Breast epithelium (tissue), 3 donors: ENCODE data around the gene RBFOX1.

Experiments used
- CTCF ChIP-seq, 3 donors: fragments of 450-650 bp; IDR thresholded peaks; one replicate each; pipeline ENCODE4 v1.5.1; 2016 to 2017; ENCODE audit warnings: antibody characterized with exemption in 3 of 3, mild to moderate bottlenecking in 3 of 3, moderate library complexity in 3 of 3
- POLR2AphosphoS5 ChIP-seq, 3 donors: sonication (generic); formaldehyde crosslinking; IDR thresholded peaks; one replicate each; pipeline ENCODE4 v1.6.1; 2017; ENCODE audit warnings: antibody characterized with exemption in 3 of 3

- TF ChIP-seq CTCF (IDR thresholded peaks at IDR 0.05) (no peak), POLR2AphosphoS5 (IDR thresholded peaks at IDR 0.05) (no peak)
These were observed 155.1 kb downstream of the RBFOX1 start for GRCh38 chr16:7487574-7488323.
